Lower leg skin (tissue), 4 donors: ENCODE data around the gene CSKMT. TPM values are rescaled to one million over a fixed set of nuclear protein-coding genes. Genes with fewer than 3 reads are reported as not detected.

Experiments used
- DNase-seq, 2 donors: peaks; one replicate each; pipeline ENCODE4 v3.0.0-alpha.2; 2019; ENCODE audit warnings: low spot score in 2 of 2
- H3K4me3 ChIP-seq: fragments of 200-600 bp; sonication (generic); 2 replicates; pipeline ENCODE4 v1.5.1; 2017; ENCODE audit warnings: mild to moderate bottlenecking, low read depth; ENCODE audit not compliant: poor library complexity, severe bottlenecking
- CTCF ChIP-seq, 3 donors: fragments of 450-650 bp; IDR thresholded peaks; one replicate each; pipeline ENCODE4 v1.5.1; 2016; ENCODE audit warnings: antibody characterized with exemption in 3 of 3, mild to moderate bottlenecking in 3 of 3, moderate library complexity in 2 of 3
- POLR2A ChIP-seq, 2 donors: fragments of 450-650 bp; IDR thresholded peaks; one replicate each; pipeline ENCODE4 v1.6.1; 2016 to 2017; ENCODE audit warnings: antibody characterized with exemption in 2 of 2, mild to moderate bottlenecking in 1 of 2, moderate library complexity in 1 of 2
- WGBS, 2 donors: methylation state at CpG; one replicate each; pipeline ENCODE4 v1.1.5; 2018; 5-methylcytosine and 5-hydroxymethylcytosine counted together
- intact Hi-C: fragments of 100-400 bp; cut with DNase I; formaldehyde crosslinking; loops from one replicate; pipeline ENCODE4 v1.15.0; 2023; ENCODE audit warnings: low total_unique reads
- total RNA-seq, 4 donors: library from RNA; depleted of rRNA; stranded (reverse); fragments of >200 nt; gene quantifications; one replicate each; pipeline ENCODE4 v1.1.0, GENCODE V29; 2016

CSKMT gene
- total RNA-seq, 4 donors from 2014 or later, result 2.9 to 14.8 (median 7.7) TPM

GRCh38 chr11:62677714-62678113 is 12.6 kb downstream of the CSKMT start:
- intact Hi-C loops, result no loop called here
- WGBS, 2 donors, result 77% methylated on average over 15 of the region's 15 CpGs
- DNase-seq, result no peak
- no peak for TF ChIP-seq POLR2A (IDR thresholded peaks at IDR 0.05)
- no peak for TF ChIP-seq CTCF (IDR thresholded peaks at IDR 0.05)
- H3K4me3 ChIP-seq, result no peak overlapping the region

GRCh38 chr11:62678433-62678769 is 13.3 kb downstream of the CSKMT start:
- no peak for DNase-seq
- peak overlapping the region; percentile 78 for H3K4me3 ChIP-seq
- WGBS, 2 donors, result 3 to 7% methylated on average over 13 to 16 of the region's 16 CpGs
- intact Hi-C loops, result no loop called here
- TF ChIP-seq CTCF (IDR thresholded peaks at IDR 0.05), result no peak
- TF ChIP-seq POLR2A (IDR thresholded peaks at IDR 0.05), result no peak

- TF ChIP-seq CTCF (IDR thresholded peaks at IDR 0.05), result no peak
- peak within 1 kb of the TSS; percentile 78 for H3K4me3 ChIP-seq
- DNase-seq, result peak; percentile 92 to 98
- WGBS, 2 donors, result 9 to 13% methylated on average over 18 to 35 of the region's 55 CpGs
- intact Hi-C loops, result no loop called here
These were observed 13.9 kb downstream of the CSKMT start, which contains the start of gene UBXN1 for GRCh38 chr11:62678770-62679696. UBXN1 (minus strand) TSS chr11:62679073; CDS start chr11:62678923, 150 bp downstream.

GRCh38 chr11:62680825-62681240 is 15.7 kb downstream of the CSKMT start:
- 27% methylated on average over 4 of the region's 4 CpGs for WGBS, 2 donors
- intact Hi-C loops, result no loop called here

GRCh38 chr11:62682518-62682917 is 17.4 kb downstream of the CSKMT start:
- WGBS, 2 donors, result 72 to 75% methylated on average over 7 of the region's 7 CpGs
- H3K4me3 ChIP-seq, result no peak overlapping the region
- no peak for TF ChIP-seq POLR2A (IDR thresholded peaks at IDR 0.05)
- no peak for TF ChIP-seq CTCF (IDR thresholded peaks at IDR 0.05)
- intact Hi-C loops, result no loop called here
- DNase-seq, result no peak

More at GRCh38 chr11:62680825-62681240, 15.7 kb downstream of the CSKMT start:
- no peak overlapping the region for H3K4me3 ChIP-seq
- TF ChIP-seq CTCF (IDR thresholded peaks at IDR 0.05), result no peak
- TF ChIP-seq POLR2A (IDR thresholded peaks at IDR 0.05), result no peak
- DNase-seq, result peak in 1 of 2 donors; percentile 71
